Activated CD8-positive, alpha-beta memory T cell treated with anti-CD3 and anti-CD28 coated beads, Interleukin-2, amount 50 U/mL, for 4 hours (primary cell): ENCODE measurements around the gene TGM3.

Experiments
- DNase-seq: peaks from one replicate; pipeline ENCODE4 v3.0.0-alpha.2; 2020

TGM3 gene

GRCh38 chr20:2385496-2385895, 89.7 kb downstream of the TGM3 start:
- no peak for DNase-seq

GRCh38 chr20:2386516-2387179, 90.8 kb downstream of the TGM3 start:
- DNase-seq = no peak

- peak; percentile 39 for DNase-seq
Measured at GRCh38 chr20:2387180-2387577, 91.4 kb downstream of the TGM3 start.

GRCh38 chr20:2387580-2387979, 91.8 kb downstream of the TGM3 start:
- no peak for DNase-seq
